Right lung (tissue), 5 donors: ENCODE results near the gene TRAK1. TPM values are rescaled to one million over a fixed set of nuclear protein-coding genes. Genes with fewer than 3 reads are reported as not detected.
"Not testable (repeated sequence)": the region's sequence is repeated elsewhere in the genome, so short reads cannot be mapped to it uniquely, and the experiment has no call there.

Experiments used
- DNase-seq, 2 donors: peaks; one replicate each; pipeline ENCODE4 v3.0.0-alpha.2; 2013
- polyA plus RNA-seq, 5 donors: library from polyadenylated mRNA; unstranded; fragments of 120-200 nt; gene quantifications; one replicate each; pipeline versions ENCODE4 v1.2.1 to v1.2.3, GENCODE V29; 2013; ENCODE audit warnings: inconsistent platforms in 1 of 5, low replicate concordance in 1 of 5; ENCODE audit not compliant: insufficient read length in 5 of 5, insufficient read depth in 1 of 5

The TRAK1 gene
- polyA plus RNA-seq, 5 donors = 28.0 to 31.9 (median 28.3) TPM

DNA sequence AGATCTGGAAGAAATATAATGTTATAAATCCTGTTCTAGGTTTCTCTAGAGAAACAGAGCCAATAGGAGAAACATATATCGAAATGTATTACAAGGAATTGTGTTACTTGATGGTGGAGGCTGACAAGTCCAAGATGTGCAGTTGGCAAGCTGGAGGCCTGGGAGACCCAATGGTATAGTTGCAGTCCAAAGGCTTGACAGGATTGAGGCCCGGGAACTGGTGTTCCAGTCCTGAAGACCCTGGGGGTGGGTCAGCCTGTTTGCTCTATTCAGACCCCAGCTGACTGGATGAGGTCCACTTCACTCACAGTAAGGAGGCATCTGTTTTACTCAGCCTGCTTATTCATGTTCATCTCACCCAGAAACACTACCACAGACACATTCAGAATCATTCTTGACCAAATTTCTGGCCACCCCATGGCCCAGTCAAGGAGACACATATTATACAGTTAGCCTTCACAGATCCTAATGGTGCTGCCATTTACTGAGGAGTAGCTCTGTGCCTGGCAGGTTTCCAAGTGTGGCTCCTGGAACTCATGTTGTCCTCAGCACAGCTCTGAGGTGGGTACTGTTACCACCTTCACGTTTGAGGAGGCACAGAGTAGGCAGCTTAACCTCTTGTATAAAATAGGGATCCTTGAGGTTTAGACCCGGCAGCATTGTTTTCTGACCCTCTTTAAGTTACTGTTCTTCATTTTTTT lies 3.7 kb downstream of the TRAK1 start:
- no peak for DNase-seq

DNA sequence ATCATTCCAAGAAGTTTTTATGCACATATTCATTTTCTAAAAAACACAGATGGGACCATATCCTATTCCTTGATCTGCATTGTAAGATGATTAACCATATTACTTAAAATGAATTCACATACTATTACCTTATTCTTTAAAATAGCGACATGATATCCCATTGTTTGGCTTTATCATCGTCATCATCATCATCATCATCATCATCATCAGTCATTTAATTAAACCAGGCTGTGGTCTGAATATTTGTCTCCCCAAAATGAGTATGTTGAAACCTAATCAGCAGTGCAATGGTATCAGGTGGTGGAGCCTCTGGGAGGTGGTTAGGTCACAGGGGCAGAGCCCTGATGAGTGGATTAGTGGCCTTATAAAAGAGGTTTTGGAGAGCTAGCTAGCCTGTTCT lies 4.4 kb downstream of the TRAK1 start:
- no peak for DNase-seq

- DNase-seq = no peak
Observed at GRCh38 chr3:42096796-42097565, 5.8 kb downstream of the TRAK1 start.

- no peak for DNase-seq
Observed at GRCh38 chr3:42097566-42097946, 6.4 kb downstream of the TRAK1 start.

DNA sequence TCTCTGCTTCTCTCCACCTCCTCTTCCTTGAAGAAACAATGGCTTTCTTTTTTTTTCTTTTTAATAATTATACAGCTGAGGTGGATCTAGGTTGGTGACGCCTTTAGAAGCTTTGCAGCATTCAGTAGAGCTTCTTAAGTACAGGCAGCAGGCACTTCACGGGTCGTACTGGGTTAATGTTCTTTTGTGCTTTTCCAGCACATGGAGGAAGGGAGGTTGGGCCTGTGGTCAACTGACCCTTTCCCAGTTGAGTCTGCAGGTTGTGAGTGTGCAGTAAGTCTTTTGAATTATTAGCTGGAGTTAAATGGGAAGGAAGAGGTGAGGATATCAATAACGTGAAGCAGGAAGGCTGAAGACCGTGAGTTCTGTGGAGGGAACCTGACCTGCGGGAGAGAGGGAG lies 7.0 kb downstream of the TRAK1 start:
- no peak for DNase-seq

DNA sequence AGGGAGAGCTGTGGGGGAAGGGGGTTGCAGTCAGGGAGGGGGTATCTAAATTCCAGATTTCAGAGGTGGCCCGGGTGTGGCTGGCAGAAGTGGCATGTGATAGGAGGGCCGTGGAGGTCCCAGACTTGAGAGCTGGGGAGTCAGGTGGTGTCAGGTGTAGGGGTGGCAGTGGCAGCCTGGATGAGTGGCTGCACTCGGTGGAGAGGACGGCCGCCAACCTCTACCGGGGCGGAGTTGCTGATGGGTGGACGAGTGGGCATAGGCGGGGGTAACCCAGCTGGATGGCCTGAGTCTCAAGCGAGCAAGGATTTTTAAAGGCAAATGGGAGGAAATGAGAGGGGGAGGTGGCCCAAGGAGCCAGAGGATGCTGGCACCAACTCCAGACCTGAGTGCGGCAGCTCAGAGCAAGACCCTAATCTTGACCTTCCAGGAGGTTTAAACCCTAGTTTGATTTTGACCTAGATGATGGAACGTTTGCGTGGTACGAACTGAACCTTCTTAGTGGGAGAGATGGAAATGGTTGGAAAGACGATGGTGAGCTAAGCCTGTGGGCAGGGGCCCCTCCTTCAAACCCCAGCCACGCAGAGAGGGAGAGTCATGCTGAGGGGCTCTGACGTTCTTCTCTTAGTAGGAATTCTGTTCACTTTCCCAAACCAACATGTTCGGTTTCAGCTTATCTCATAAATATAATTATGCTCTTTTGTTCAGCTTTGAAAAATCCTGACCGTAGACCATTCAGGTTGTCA lies 8.0 kb downstream of the TRAK1 start:
- DNase-seq = no peak

DNA sequence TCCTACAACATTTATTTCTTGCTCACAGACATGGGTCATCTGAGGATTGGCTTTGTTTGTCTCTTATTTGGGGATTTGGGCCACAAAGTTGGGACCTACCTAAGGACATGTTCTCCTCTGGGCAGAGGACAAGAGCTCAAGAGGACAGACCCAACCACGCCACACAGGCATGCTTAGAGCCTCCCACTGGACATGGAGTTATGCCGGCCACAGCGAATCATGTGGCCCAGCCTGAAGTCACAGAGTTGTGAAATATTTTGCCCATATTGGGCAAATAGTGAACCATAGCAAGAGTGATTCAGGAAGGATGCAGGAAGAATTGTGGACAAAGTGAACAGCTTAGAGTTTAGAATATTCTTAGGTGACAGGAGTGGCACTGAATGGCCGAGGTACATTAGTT lies 9.9 kb downstream of the TRAK1 start:
- DNase-seq = no peak

GRCh38 chr3:42101481-42101880 lies 10.3 kb downstream of the TRAK1 start:
- no peak for DNase-seq

DNA sequence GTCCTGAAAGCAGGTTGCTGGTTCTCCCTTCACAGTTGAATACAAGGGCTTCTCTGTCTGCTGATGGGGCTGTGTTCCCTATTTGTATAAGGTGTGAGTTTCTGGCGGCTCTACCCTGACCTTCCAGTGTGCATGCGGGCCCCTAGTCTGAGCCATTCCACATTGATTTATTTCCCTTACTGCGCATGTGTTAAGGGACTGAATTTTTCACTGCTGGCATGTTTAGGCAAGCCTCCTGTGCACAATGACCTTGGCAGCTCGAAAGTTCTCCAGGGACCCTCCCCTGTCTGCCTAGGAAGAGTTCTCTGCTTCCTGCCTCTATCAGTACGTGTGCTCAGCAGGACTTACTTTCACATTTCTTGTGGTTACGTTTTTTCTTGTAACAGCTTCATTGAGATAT lies 11.4 kb downstream of the TRAK1 start:
- DNase-seq = no peak

GRCh38 chr3:42103921-42104665 lies 12.9 kb downstream of the TRAK1 start:
- DNase-seq = not testable (repeated sequence)

GRCh38 chr3:42105994-42106393 lies 14.8 kb downstream of the TRAK1 start:
- not testable (repeated sequence) for DNase-seq

- DNase-seq = no peak
Observed at GRCh38 chr3:42106646-42107045, 15.5 kb downstream of the TRAK1 start.

GRCh38 chr3:42110631-42111030 lies 19.5 kb downstream of the TRAK1 start:
- no peak for DNase-seq

GRCh38 chr3:42114130-42114725 lies 23.1 kb downstream of the TRAK1 start:
- no peak for DNase-seq

- no peak for DNase-seq
Observed at GRCh38 chr3:42115215-42115614, 24.1 kb downstream of the TRAK1 start.

DNA sequence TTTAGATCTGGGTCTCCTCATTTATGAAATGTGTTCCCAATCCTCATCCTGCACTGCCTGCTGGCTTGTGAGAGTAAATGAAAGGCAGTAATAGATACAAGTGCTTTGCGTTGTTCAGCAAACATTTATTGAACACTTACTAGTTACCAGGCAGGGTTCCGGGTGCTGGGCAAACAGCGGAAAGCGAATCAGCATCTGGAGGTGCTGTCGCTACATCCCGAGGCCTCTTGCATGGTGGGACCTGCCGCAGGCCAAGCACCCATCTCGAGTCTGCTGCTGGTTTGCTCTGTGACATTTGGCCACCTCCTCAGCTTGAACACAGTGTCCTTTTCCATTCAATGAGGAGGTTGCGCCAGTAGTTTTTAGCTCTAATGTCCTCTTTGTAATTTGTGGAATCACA lies 24.8 kb downstream of the TRAK1 start:
- DNase-seq = no peak

GRCh38 chr3:42116466-42116865 lies 25.3 kb downstream of the TRAK1 start:
- DNase-seq = no peak

DNA sequence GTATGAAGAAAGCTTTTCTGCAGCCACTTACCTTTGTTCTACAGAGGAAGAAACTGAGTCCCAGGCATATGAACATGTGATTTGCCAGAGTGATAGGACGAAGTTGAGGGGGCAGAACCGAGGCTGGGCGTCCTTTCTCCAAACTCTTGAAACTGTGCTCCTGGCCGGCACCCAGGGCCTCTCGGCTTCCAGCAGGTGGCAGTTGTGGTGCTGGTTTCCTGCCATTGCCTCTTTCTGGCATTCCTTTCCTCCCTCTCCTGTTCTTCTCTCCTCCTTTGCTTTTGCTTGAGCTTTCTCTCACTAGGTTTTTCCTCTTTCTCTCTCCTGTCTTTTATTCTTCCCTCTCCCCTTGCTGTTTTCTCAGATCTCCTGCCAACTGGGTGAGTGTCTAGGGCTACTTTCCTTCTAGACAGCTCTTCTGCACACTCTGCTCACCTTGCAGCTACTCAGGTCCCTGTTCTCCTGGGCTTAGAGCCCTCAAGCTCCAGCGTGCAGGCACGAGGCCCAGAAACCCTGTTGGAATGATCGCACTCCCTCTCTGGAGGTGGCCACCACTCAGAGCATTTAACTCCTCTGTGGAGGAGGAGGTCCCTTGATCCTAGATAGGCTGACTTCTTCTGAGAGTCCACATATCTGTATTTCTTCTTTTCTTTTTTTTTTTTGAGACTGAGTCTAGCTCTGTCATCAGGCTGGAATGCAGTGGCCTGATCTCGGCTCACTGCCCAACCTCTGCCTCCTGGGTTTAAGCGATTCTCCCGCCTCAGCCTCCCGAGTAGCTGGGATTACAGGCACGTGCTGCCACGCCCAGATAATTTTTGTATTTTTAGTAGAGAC lies 26.2 kb downstream of the TRAK1 start:
- no peak for DNase-seq

GRCh38 chr3:42118762-42119361 lies 27.7 kb downstream of the TRAK1 start:
- no peak for DNase-seq
